Measurements from ENCODE around the gene ACBD7. TPM values are rescaled to one million over a fixed set of nuclear protein-coding genes. Genes with fewer than 3 reads are reported as not detected.
A peak's percentile ranks its signal among the peaks of the same experiment; 100 is the strongest.

ACBD7 gene
- 8.9 TPM for polyA plus RNA-seq (ENCODE audit: insufficient read length)
- long read RNA-seq, donor 1, partial matches to known transcripts, result 0 of 3 reads
- long read RNA-seq, donor 1, other reads (novel, unspliced or antisense), result 0 of 3 reads
- long read RNA-seq, donor 2, partial matches to known transcripts, result 38 of 63 reads
- long read RNA-seq, donor 2, other reads (novel, unspliced or antisense), result 21 of 63 reads
- long read RNA-seq, donor 3, partial matches to known transcripts, result 0 of 2 reads
- long read RNA-seq, donor 3, other reads (novel, unspliced or antisense), result 0 of 2 reads
- long read RNA-seq, donor 4, partial matches to known transcripts, result 0 of 1 reads
- long read RNA-seq, donor 4, other reads (novel, unspliced or antisense), result 0 of 1 reads
- long read RNA-seq, donor 5, partial matches to known transcripts, result 0 of 2 reads
- long read RNA-seq, donor 5, other reads (novel, unspliced or antisense), result 0 of 2 reads
- long read RNA-seq, donor 6, partial matches to known transcripts, result 0 of 4 reads
- long read RNA-seq, donor 6, other reads (novel, unspliced or antisense), result 0 of 4 reads
- long read RNA-seq, donor 7, partial matches to known transcripts, result 0 of 4 reads
- long read RNA-seq, donor 7, other reads (novel, unspliced or antisense), result 0 of 4 reads
- long read RNA-seq, donor 8, result 0 reads

DNA sequence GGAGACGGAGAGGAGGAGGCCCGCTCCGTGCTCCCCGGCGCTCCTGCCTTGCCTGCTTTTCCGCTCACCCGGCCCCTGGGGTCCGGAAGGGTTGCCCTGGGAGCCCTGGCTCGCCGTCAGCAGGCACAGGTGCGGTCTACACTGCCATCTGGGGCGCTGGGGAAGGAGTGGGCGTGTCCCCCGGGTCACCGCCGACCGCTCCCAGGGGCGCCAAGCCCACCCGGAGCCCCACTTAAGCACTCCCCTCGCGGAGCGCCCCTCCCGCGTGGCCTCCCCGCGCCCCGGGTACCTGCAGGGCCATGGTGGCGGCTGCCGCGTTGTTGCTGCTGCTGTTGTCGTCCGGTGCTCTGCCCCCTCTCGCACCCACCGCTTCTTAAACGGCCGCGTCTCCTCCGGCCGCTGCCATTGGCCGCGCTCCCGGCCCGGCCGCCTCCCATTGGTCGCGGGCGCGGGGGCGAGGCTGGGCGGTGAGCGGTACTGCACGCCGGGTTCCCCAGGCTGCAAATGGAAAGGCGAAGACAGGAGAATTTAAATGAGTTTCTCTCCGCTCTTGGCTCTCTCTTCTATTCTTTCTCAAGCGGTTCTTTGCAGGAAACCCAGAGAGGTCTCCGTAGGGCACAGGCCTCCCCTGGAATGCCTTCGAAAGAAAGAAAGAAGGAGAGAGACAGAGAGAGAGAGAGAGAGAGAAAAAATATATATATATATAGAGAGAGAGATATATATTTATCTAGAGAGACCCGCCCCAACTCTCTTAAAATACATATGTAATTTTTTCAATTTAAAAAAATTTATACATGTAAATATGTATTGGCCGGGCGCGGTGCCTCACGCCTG, at the start of gene ACBD7:
Gene ACBD7, minus strand, starts transcription at position 349 of the 834 bp plus-strand sequence. Its CDS starts 48 bp downstream, at position 301.
- peak; percentile 85 for DNase-seq

DNA sequence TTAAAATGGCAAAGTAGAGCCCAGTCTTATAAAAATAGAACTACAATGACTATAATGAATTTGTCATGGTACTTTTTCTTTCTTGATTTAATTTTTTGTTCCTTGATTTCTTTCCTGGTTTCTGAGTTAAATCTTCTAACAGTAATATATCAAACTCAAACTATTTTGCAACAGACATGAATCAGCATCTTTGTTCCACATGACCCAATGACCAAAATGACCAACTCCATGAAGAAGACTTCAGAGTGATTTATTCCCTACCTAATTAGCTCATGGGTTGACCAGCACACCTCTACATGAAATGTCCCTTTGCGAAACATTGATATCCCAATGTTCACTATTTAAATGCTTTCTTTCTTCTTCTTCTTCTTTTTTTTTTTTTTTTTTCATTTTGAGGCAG, 49.1 kb upstream of the ACBD7 start:
- no peak for DNase-seq

DNA sequence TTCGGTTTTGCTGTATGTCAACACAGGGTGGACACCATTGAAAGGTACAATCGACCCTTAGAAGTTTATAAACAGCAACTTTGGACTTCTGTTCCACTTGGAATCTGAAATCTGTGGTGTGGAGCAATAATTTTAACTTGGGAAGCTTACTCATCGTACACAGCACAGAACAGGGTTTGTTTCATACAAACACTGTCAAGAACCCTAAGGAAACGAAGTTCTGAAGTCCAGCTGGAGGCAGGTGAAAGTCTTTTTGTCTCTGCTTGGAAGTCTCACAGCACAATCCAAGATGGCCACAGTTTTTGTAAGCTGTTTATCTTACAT, 48.4 kb upstream of the ACBD7 start:
- DNase-seq, result no peak

DNA sequence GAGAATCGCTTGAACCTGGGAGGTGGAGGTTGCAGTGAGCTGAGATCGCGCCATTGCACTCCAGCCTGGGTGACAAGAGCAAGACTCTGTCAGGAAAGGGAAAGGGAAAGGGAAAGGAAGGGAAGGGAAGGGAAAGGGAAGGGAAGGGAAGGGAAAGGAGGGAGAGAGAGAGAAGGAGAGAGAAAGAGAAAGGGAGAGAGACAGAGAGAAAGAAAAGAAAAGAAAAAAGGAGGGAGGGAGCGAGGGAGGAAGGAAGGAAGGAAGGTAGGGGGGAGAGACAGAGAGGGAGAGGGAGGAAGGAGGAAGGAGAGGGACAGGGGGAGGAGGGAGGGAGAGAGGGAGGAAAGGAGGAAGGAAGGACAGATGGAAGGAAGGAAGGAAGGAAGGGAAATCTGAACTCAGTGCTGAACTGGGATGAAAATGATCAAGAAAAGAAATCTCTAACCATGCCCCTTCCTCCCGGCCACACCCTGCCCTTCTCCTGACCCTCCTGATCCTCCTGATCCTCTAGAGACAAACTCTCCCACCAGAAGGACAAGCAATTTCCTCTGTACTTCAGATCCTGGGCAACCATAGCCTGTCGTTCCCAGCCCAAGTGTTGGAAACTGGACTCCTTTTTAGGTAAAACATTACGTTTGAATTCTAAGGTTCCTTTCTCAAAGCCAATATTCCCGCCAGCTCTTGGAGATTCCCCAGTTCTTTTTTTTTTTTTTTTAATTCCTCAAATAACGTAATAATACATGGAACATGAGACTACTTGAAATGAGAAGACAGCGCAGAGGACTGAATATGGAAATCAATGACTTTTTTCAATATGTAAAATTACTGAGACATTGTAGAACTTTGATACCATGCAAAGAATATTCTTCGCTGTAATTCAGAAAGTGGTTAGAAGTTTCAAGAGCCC, 47.8 kb upstream of the ACBD7 start:
- no peak for DNase-seq

DNA sequence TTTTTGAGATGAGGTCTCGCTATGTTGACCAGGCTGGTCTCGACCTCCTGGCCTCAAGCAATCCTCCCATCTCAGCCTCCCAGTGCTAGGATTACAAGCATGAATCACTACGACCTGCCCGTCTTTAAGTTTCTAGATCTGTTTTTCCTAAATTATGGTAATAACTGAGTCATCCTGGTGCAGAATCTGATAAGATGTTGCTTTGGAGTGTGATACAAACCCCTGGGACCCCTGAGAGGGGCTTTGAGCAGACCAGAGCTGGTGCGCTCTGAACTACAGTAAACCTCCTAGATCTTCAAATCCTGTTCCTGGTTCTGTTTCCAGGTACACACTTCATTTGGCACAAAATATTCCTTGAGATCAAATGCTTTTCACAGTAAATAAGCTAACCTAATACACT, 42.8 kb upstream of the ACBD7 start:
- DNase-seq, result no peak

DNA sequence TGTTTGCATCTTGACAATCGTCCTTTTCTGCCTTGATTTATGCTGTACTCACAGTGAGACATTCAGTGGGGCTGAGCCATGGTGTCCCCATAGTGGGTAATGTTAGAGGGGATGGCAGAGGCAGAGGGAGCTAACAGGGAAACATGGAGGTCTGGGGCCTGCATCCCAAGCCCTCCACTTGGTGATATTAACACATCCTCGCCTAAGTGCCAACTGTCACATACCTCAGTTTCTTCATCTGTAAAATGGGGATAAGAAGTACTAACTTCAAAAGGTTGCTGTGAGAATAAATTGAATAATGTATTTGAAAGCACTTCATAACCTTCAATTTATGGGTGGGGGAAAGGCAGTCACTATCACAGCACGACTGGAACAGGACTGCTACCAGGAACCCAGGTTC, 36.3 kb upstream of the ACBD7 start:
- no peak for DNase-seq

DNA sequence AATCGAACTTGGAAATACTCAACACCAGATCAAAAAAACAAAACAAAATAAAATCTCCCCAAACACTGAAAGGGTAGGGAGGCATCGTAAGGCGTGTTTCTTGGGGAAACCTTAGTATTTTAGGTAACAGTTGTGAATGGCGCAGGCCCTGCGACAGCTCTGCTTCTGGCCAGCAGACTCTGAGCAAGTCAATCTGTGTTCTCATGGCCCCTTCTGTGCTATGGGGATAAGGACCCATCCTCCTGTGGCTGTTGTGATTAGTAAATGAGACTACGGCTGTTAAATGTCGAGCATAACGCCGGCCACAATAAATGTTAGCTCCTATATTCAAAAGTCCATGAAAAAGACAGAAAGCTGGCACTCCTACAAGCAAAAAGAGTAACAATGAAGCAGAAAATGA, 35.6 kb upstream of the ACBD7 start:
- DNase-seq, result no peak

DNA sequence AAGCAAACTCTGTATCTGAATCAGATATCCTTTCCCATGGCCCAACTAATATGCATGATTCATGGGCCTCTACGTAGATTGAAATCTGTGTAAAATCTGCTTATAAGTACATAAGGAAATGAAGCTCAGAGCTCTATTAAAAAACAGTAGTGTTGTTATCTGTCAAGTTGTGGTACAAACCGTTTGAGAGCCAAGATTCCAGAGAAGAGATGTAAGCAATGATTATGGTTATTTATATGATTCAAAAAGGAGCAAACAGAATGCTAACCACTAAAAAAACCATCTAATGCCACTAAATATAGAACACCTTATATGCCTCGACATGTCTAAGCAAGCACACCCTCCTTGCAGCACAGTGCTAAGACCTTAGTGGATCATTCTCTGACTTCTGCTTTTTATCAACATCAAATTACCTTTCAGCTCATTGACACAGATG, 35.2 kb upstream of the ACBD7 start:
- DNase-seq, result no peak

DNA sequence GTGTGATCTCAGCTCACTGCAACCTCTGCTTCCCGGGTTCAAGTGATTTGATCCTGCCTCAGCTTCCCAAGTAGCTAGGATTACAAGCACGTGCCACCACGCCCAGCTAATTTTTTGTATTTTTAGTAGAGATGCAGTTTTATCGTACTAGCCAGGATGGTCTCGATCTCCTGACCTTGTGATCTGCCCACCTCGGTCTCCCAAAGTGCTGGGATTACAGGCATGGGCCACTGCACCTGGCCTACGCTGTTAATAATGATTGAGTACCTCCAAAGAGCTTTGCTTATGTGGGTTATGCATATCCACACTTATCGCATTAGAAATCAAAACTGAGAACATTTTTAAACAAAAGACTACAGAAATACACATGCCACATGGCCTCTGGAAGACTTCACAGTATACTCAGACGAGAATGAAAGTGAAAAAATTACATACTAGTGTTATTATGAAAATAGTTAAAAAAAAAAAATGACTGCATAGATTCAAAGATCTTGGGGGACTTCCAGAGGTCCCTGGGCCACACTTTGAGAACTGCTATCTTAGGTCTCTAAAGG, 34.0 kb upstream of the ACBD7 start:
- no peak for DNase-seq

DNA sequence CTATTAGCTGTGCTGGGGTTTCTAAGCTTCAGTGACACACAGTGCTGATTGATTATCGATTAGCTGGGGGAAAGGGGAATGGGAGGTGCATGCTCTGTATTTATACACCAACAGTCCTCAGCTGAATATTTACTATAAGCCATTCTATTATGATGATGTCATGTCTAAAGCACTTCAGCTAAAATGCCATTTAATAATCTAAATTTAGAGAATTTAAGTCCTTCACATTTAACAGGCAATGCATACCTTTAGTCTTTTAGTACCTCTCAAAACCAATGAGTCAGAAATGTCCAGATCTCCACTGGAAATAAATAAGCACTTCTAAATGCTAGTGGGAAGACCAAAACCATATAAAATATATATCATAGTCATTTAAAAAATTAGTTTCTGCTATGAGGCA, 33.1 kb upstream of the ACBD7 start:
- no peak for DNase-seq

DNA sequence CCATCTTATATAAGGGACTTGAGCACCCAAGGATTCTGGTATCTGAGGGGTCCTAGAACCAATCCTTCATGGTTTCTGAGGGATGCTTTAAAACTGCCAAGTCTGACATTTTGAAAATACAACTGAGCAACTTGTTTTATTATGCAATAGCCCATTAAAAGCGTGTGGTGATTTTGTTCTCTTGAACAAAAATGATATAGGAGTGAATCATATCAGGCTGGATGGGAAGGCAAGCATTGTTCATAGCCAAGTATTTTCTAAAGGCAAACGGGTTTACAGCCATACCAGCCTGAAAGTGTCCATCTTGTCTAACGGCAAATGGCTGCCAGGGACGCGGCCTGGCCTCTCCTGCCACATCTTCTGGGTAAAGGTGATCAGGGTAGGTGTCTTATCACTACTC, 31.9 kb upstream of the ACBD7 start:
- DNase-seq, result no peak

DNA sequence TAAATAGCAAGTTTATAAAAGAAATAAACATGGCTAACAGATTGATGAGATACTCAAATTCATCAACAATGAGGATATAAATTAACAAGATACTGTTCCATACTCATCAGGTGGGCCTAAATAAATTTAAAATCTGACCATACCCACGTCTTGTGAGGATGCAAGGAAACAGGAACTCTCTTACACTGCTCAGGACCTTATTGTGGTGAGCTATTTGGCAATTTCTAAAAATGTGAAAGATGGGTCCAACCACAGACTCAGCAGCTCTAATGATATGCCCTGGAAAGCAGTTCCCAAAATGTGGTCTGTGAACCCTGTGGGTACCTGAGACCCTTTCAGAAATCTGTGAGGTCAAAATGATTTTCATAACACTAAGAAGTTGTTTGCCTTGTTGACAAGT, 30.0 kb upstream of the ACBD7 start:
- no peak for DNase-seq

DNA sequence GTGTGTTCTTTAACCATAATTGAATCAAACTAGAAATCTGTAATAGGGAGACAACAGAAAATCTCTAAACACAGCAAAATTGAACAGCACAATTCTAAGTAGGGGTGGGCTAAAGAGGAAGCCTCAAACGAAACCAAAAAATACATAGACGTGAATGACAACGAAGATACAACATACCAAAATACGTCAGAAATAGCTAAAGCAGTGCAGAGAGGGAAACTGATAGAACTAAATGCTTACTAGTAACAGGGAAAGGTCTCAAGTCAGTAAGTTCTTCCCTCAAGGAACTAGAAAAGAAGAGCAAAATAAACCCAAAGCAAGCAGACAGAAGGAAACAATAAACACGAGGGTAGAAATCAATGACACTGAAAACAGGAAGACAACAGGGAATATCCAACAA, 27.6 kb upstream of the ACBD7 start:
- DNase-seq, result no peak

DNA sequence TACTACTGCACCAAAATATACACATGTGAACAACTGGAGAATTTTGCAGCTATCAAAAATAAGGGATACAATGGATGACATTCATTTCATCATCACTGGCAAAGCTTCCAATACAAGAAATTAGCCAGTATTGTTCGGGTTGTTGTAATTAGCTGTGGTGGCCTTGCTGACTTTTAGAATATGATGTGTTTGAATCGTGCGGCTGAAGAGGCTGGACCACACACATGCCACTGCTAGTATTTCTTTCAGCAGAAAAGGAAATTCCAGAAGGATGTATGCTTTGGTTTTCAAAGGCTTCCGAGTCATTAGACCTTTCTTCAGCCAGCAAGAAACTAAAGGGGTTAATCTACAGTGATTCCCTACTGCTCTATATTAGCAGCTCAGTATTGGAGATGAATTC, 25.2 kb upstream of the ACBD7 start:
- no peak for DNase-seq

DNA sequence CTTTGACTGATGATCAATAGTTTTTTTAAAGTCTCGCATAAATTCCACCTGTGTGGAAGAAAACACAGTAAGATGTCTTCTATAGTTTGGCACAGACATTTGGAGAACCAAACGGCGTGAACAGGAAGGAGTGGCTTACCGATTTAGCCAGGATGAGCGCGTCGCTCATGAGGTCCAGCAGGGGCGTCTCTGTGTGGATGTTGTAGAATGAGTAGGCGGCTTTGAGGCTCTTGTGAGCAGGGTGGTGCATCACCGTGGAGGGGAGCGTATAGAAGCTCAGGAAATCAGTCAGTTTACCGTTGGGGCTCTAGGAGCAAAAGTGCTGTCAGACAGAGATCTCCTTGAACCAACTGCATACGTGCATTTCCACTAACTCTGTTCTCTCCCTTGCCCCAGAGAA, 24.1 kb upstream of the ACBD7 start:
- DNase-seq, result no peak

DNA sequence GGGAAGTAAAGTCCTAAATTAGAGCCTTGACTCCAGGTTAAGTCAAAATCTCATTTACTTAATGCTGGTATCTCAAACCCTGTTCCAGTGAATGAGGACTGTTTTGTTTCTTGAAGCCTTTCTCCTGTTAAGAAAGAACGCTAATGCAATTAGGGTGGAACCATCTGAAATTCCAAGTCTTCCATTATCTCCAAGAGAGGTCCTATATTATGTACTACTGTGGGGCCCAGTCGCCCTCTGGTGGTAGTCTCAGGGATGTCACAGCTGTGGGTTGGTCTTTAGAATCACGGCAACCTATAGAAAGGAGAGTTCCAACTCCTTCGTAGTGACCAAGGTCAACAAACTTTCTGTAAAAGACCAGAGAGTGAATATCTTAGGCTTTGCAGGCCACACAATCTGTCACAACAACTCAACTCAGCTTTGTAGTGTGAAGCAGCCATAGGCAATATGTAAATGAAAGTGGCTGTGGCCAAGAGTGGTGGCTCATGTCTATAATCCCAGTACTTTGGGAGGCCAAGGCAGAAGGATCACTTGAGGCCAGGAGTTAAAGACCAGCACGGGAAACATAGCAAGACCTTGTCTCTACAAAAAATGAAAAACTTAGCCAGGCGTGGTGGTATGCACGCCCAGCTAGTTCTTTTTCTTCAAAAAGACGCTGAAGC, 17.9 kb upstream of the ACBD7 start:
- peak; percentile 72 for DNase-seq

DNA sequence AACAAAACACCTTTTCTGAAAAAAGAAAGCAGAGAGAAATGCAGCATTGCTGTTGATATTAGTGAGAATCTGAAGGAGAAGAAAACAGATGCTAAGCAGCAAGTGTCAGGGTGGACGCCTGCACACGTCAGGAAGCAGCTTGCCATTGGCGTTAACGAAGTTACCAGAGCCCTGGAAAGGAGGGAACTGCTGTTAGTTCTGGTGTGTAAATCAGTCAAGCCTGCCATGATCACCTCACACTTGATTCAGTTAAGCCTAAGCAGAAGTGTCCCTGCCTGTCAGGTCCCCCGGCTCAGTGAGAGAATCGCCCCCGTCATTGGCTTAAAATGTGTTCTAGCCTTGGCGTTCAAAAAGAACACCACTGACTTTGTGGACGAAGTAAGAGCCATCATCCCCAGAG, 14.9 kb upstream of the ACBD7 start:
- no peak for DNase-seq

DNA sequence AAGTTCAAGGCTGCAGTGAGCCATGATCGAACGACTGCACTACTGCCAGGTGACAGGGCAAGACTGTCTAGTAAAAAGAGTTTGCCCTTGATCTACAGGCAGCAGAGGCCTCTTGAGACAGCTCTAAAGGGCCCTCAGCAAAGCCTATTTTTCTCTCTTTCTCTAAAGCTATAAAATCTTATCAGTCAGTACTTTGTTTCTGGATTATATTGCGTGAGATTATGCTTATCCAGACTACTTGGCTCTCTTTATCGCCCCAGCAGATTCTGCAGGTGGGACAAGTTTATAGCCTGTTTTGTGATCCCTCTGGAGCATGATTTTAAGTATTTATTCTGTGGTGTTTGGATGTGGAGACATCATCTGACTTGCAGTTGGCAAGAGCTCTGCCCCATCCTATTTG, 11.3 kb upstream of the ACBD7 start:
- DNase-seq, result no peak

DNA sequence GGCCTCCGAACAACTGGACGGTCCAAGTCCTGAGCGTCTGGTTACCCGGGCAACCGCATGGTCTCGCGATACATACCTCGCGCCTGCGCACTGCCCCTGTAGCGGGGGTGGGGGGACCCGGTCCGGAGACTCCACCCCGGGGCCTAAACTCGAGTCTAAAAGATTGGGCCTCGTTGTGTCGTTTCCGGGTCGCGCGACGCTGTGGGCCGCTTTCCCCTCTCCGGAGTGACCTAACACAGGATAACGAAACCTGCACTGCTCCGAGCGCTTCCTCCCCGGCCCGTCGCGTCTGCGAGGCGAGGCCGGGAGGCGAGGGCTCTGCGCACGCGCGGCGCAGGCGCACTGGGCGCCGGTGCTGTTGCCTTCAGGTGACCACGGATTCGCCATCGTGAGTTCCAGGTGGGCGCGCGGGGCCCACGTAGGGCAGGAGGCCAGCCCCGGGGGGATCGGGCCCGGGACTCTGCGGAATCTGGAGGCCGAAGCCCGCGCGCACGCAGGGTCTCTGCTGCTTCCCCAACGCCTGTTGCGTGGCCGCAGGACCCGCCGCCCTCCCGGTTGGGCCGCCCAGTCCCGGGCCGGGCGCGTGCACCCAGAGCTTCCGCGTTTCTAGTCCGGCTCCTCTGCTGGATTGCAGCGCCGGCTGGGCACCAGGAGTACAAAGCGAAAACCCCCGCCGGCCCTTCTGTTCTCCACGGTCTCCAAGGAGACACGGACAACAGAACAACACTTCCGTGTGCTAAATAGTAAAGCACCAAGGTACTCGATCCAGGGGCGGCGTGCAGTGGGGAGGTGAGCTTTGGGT, 8.6 kb upstream of the ACBD7 start, which contains the start of gene RPP38:
Gene RPP38, plus strand, starts transcription at position 345 of the 802 bp plus-strand sequence. CDS start 5,960 bp downstream, outside the sequence.
- peak; percentile 96 for DNase-seq

DNA sequence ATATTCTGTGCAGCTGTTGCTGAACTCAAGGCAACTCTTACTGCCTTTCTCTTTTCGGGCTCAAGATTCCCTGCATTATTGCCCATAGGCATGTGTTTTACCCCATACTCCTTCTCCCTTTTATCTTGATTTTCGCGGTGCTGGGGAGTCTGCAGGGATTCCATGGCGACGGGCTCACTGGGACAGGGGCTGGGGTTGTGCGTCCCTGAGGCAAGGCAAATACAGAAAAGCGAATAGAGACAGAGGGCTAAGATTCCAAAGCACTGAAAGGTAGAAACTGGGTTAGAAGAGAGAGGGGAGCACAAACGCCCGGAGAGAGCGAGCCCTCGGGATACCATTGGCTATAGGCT, 8.1 kb upstream of the ACBD7 start:
- DNase-seq, result no peak
